Hematopoietic multipotent progenitor cell treated with erythropoietin and hydrocortisone succinate and interleukin-3 and kit ligand, for 6 days (in vitro differentiated cells): Measurements from ENCODE around the gene ACACA.
"Not testable (repeated sequence)": the region's sequence is repeated elsewhere in the genome, so short reads cannot be mapped to it uniquely, and the experiment has no call there.

Experiments
- DNase-seq: peaks from one replicate; pipeline ENCODE4 v3.0.0-alpha.2; 2015

Gene ACACA

DNA sequence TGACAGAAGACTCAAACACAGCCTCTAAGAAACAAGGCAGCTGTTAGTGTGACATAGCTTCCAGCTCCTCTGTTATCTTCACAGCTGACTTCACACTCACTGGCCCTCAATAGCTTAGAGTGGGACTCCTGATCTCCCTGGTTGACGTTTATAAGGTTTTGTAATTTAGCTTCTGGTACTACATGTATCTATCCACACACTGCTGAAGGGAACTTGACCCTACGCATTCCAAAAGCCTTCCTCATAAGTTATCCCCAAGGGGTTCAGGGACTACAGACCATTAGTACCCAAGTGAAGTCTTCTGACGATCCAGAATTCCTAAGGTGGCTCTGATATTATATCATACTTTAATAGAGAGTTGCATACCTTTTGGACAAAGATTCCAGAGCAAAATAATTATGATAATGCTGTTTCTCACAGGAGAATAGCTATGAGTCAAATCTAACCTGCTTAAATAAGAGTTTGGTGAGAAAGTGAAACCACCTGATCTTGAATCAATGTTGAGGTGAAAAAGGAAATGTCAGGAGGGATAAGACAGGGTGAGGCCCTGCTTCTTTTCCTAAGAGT lies 14.5 kb downstream of the ACACA start:
- DNase-seq = no peak

- peak; percentile 41 for DNase-seq
Observed at GRCh38 chr17:37391146-37391545, 15.5 kb downstream of the ACACA start.

DNA sequence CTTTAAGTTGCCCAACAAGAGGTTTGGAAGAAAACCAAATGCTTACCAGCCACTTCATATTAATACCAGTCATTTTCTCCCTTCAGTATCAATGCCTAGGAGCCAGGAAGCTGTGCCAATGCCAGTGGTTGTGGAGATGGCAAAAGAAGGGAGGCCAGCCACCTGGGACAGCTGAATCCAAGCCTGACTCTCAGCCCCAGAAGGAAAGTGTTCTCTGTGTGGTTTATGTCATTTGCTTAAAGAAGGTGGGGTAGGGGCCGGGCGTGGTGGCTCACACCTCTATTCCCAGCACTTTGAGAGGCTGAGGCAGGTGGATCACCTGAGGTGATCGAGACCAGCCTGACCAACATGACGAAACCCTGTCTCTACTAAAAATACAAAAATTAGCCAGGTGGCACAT lies 17.5 kb downstream of the ACACA start:
- no peak for DNase-seq

DNA sequence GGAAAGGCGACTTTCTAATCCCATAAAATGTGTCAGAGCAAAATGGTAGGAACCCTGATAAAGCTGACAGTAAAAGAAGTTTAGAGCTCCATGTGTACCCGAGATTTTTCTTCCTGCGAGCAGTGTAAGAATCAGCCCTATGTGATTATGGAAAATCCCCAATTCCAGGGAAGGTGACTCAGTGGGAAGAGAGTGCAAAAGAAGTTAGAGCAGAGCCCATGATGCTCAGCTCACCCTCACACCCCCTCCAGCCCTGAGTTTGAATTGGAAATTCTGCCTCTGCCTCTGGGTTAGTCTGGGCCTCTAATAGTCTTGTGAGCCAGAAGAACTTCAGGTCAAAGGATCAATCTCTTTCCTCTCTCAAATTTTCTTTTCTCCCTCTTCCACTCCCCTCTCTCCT lies 18.4 kb downstream of the ACACA start:
- no peak for DNase-seq

DNA sequence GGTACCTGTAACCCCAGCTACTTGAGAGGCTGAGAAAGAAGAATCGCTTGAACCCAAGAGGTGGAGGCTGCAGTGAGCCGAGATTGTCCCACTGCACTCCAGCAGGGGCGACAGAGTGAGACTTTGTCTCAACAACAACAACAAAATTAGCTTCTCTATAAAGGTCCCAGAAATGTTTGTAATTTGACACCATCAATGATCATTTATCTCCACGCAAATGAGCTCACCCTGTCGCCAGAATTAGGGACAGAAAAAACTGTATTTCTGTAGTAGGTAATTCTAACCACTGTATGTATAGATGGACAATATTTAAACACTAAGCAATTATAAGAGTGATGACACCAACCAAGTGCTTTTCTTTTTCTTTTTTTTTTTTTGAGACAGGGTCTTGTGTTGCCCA lies 20.2 kb downstream of the ACACA start:
- no peak for DNase-seq

- DNase-seq = no peak
Observed at GRCh38 chr17:37385474-37385990, 21.1 kb downstream of the ACACA start.

DNA sequence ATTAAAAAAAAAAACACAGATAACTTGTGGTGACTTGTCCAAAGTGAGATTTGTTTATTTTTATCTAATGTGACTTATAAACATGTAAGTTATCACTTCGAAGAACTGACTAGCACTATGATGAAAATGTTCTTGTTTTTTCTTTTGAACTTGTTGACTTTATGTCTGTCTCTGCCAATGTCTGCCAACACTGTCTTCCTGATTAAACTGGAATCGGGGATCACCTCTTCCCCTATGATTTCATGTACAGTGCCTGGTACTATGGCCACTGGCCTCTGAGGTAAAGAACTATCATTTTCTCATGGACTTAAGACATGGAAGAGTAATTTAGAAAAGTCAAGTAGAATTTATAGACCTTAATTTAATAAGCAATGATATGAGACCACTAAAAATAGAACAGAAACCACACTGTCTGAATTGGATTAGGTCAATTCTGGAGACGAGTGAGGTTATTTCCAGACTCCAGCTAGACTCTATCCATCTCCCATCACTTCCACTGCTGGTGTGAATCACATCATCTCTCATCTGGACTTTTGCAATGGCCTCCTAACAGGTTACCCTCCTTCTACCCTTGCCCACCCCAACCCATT lies 22.0 kb downstream of the ACACA start:
- no peak for DNase-seq

GRCh38 chr17:37382056-37382455 lies 24.6 kb downstream of the ACACA start:
- no peak for DNase-seq

- DNase-seq = no peak
Observed at GRCh38 chr17:37375706-37376105, 30.9 kb downstream of the ACACA start, which contains the start of gene C17orf78. Gene C17orf78, plus strand, starts transcription at chr17:37375985. Its CDS starts 108 bp downstream, at chr17:37376093.

- peak; percentile 95 for DNase-seq
Observed at GRCh38 chr17:37373530-37374159, 33.0 kb downstream of the ACACA start.

- peak; percentile 24 for DNase-seq
Observed at GRCh38 chr17:37368577-37368976, 38.1 kb downstream of the ACACA start.

DNA sequence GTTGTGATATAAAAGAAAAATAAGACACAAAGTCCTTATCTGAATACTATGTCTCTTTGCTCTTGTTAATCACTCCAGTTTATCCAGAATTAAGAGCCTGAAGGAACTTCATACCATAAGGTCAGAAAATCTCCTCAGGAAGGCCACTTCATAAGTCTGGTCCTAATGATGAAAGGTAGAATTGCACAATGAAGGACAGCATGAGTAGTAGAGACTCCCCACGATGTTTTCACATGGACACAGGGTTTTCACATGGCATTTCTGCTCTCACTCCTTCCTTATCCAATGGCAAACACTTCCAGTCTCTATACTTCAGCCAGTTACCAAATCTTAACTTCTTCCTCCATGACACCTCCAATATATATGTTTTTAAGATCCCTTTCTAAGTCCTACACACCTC lies 41.0 kb downstream of the ACACA start:
- no peak for DNase-seq

GRCh38 chr17:37361543-37361942 lies 45.1 kb downstream of the ACACA start:
- no peak for DNase-seq

- no peak for DNase-seq
Observed at GRCh38 chr17:37360632-37361031, 46.0 kb downstream of the ACACA start.

DNA sequence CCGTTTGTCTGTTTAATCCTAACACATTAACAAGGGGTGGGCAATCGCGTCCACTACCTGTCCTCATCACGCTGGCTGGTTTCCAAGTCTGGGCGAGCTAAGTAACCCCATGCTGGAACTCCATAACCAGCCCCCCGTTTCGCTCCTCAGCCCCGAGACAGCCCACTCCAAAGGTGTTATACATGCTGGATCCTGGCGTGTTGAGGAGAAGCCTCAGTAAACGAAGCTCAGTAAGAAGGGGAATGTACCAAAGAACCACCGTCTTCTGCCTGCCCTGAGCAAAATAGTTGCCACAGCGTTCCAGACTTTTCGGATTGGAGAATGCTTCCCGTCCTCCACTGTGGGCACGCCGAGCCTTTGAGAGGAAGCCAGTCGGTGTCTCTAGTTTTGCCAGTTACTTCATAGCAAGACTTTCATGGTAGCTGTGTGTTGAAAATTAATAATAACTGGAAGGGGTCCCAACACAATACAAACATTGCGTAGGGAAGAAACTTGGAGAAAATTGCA lies 46.9 kb downstream of the ACACA start:
- no peak for DNase-seq

GRCh38 chr17:37358830-37359681 lies 47.6 kb downstream of the ACACA start:
- peak; percentile 98 for DNase-seq

- DNase-seq = peak; percentile 78
Observed at GRCh38 chr17:37358098-37358829, 48.4 kb downstream of the ACACA start.

DNA sequence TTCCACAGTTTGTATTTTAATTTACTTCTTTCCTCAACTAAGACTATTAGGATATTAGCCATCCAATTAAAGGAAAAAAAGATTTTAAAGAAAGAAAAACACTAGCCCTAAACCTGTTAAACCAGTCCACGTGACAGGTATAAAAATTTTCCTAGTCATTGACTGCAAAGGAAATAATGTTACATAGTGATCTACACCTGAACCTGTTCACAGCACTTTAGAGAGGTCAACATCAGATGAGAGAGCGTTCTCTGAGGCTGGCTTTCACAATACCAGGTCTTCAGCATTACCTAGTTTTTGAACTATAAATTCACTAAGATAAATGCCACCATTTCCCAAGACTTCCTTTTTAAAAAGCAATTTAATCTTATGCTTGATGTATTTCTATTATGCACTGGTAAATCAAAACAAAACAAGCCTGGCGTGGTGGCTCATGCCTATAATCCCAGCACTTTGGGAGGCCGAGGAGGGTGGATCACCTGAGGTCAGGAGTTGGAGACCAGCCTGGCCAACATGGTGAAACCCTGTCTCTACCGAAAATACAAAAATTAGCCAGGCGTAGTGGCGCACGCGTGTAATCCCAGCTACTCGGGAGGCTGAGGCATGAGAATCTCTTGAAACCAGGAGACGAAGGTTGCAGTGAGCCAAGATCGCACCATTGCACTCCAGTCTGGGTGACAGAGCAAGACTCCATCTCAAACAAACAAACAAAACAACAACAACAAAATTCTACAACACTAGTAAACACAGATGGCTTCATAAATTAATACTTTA lies 49.7 kb downstream of the ACACA start:
- not testable (repeated sequence) for DNase-seq

- not testable (repeated sequence) for DNase-seq
Observed at GRCh38 chr17:37346863-37347402, 59.7 kb downstream of the ACACA start.

DNA sequence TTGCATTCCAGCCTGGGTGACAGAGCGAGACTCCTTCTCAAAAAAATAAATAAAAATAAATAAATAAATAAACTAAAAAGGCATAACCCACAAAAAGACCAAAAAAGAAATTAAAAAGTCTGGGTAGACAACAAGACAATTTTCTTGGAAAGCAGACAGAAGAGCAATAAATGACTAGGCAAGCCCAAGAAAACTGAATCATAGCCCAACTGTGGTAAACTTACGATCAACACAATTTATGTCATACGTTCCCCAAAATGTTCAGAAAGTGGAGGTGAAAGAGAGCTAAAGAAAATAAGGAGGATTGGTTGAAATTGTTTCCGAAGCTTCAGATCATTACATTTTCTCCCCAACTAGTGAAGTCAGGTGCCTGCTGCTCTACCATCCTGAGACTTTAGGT lies 62.1 kb downstream of the ACACA start:
- no peak for DNase-seq

- DNase-seq = no peak
Observed at GRCh38 chr17:37342589-37342988, 64.0 kb downstream of the ACACA start.
